Measurements from ENCODE around the gene BMPR1A. TPM values are rescaled to one million over a fixed set of nuclear protein-coding genes. Genes with fewer than 3 reads are reported as not detected.

The BMPR1A gene
- total and polyA plus RNA-seq, 10 of the 15 experiments (the other 5 are each of a cell fraction or from before 2014, with no cell fraction given): 2.3 to 22.7 (median 13.1) TPM

DNA sequence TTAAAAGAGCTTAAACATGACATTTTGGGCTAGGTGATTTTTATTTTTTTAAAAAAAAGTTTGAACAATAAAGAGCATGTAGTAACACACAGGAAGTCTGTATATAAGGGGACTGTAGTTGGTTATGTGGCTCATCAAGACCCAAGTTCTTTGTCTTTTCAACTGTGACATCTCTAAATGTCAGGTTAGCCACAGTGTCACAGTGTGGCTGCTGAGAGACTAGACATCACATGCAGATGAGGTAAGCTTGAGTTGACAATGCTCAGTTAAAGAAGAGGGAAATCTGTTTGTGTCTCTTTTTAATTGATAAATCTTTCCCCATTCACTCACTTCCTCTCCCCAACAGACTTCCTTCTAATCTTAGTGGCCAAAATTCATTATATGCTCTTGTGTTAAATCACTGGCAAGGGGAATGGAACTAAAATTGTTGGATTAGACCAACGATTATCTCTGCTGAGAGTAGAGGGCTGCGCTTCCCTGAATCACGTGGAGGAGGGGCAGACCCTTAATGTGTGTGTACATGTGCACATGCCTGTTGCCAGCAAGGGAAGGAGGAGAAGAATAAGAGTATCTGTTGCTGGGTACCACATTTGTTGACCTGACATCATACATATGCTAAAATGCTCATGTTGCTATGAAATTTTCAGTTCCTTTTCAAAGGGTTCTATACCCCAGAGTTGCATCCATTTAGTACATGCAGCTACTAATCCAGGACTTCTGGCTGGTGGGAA, 122.7 kb downstream of the BMPR1A start (continued):
- TF ChIP-seq IRF4 (IDR thresholded peaks at IDR 0.05; ENCODE audit: low read depth, low read length) (no peak), SREBF1 (IDR thresholded peaks at IDR 0.05; ENCODE audit: low read length) (no peak), EED (IDR thresholded peaks at IDR 0.05; ENCODE audit: low read depth) (no peak), YY1 (IDR thresholded peaks at IDR 0.05; ENCODE audit: low read depth, low read length) (no peak), CHD1 (IDR thresholded peaks at IDR 0.05; ENCODE audit: low read depth, low read length) (no peak), JUNB (IDR thresholded peaks at IDR 0.05) (no peak), RB1 (IDR thresholded peaks at IDR 0.05; ENCODE audit: borderline replicate concordance) (no peak), POLR2AphosphoS5 (IDR thresholded peaks at IDR 0.05; ENCODE audit: low read length) (no peak), RCOR1 (conservative IDR thresholded peaks at IDR 0.05; ENCODE audit: low read depth, low read length) (no peak), ATF7 (IDR thresholded peaks at IDR 0.05; ENCODE audit: low read depth) (peak; percentile 69), MEF2A (IDR thresholded peaks at IDR 0.05; ENCODE audit: insufficient read depth, low read depth, low read length) (no peak), ASH2L (IDR thresholded peaks at IDR 0.05; ENCODE audit: borderline replicate concordance, low read depth) (no peak), EZH2 (IDR thresholded peaks at IDR 0.05; ENCODE audit: borderline replicate concordance, control insufficient read depth, low read depth, low read length) (no peak)
- TF ChIP-seq, protein P1, sequence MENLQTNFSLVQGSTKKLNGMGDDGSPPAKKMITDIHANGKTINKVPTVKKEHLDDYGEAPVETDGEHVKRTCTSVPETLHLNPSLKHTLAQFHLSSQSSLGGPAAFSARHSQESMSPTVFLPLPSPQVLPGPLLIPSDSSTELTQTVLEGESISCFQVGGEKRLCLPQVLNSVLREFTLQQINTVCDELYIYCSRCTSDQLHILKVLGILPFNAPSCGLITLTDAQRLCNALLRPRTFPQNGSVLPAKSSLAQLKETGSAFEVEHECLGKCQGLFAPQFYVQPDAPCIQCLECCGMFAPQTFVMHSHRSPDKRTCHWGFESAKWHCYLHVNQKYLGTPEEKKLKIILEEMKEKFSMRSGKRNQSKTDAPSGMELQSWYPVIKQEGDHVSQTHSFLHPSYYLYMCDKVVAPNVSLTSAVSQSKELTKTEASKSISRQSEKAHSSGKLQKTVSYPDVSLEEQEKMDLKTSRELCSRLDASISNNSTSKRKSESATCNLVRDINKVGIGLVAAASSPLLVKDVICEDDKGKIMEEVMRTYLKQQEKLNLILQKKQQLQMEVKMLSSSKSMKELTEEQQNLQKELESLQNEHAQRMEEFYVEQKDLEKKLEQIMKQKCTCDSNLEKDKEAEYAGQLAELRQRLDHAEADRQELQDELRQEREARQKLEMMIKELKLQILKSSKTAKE (IDR thresholded peaks at IDR 0.05; ENCODE audit: low read depth, poor library complexity, severe bottlenecking): peak; percentile 69
- TF ChIP-seq, protein P2, sequence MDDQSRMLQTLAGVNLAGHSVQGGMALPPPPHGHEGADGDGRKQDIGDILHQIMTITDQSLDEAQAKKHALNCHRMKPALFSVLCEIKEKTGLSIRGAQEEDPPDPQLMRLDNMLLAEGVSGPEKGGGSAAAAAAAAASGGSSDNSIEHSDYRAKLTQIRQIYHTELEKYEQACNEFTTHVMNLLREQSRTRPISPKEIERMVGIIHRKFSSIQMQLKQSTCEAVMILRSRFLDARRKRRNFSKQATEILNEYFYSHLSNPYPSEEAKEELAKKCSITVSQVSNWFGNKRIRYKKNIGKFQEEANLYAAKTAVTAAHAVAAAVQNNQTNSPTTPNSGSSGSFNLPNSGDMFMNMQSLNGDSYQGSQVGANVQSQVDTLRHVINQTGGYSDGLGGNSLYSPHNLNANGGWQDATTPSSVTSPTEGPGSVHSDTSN (IDR thresholded peaks at IDR 0.05; ENCODE audit: insufficient replicate concordance, low read depth, low read length): no peak
- TF ChIP-seq, protein P3, sequence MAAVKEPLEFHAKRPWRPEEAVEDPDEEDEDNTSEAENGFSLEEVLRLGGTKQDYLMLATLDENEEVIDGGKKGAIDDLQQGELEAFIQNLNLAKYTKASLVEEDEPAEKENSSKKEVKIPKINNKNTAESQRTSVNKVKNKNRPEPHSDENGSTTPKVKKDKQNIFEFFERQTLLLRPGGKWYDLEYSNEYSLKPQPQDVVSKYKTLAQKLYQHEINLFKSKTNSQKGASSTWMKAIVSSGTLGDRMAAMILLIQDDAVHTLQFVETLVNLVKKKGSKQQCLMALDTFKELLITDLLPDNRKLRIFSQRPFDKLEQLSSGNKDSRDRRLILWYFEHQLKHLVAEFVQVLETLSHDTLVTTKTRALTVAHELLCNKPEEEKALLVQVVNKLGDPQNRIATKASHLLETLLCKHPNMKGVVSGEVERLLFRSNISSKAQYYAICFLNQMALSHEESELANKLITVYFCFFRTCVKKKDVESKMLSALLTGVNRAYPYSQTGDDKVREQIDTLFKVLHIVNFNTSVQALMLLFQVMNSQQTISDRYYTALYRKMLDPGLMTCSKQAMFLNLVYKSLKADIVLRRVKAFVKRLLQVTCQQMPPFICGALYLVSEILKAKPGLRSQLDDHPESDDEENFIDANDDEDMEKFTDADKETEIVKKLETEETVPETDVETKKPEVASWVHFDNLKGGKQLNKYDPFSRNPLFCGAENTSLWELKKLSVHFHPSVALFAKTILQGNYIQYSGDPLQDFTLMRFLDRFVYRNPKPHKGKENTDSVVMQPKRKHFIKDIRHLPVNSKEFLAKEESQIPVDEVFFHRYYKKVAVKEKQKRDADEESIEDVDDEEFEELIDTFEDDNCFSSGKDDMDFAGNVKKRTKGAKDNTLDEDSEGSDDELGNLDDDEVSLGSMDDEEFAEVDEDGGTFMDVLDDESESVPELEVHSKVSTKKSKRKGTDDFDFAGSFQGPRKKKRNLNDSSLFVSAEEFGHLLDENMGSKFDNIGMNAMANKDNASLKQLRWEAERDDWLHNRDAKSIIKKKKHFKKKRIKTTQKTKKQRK (IDR thresholded peaks at IDR 0.05; ENCODE audit: low read depth, low read length): no peak
- TF ChIP-seq, protein P4, sequence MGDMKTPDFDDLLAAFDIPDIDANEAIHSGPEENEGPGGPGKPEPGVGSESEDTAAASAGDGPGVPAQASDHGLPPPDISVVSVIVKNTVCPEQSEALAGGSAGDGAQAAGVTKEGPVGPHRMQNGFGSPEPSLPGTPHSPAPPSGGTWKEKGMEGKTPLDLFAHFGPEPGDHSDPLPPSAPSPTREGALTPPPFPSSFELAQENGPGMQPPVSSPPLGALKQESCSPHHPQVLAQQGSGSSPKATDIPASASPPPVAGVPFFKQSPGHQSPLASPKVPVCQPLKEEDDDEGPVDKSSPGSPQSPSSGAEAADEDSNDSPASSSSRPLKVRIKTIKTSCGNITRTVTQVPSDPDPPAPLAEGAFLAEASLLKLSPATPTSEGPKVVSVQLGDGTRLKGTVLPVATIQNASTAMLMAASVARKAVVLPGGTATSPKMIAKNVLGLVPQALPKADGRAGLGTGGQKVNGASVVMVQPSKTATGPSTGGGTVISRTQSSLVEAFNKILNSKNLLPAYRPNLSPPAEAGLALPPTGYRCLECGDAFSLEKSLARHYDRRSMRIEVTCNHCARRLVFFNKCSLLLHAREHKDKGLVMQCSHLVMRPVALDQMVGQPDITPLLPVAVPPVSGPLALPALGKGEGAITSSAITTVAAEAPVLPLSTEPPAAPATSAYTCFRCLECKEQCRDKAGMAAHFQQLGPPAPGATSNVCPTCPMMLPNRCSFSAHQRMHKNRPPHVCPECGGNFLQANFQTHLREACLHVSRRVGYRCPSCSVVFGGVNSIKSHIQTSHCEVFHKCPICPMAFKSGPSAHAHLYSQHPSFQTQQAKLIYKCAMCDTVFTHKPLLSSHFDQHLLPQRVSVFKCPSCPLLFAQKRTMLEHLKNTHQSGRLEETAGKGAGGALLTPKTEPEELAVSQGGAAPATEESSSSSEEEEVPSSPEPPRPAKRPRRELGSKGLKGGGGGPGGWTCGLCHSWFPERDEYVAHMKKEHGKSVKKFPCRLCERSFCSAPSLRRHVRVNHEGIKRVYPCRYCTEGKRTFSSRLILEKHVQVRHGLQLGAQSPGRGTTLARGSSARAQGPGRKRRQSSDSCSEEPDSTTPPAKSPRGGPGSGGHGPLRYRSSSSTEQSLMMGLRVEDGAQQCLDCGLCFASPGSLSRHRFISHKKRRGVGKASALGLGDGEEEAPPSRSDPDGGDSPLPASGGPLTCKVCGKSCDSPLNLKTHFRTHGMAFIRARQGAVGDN (IDR thresholded peaks at IDR 0.05): 0 out of 2 replicates have a peak, but pooled peaks have one; percentile 19
- TF ChIP-seq, protein P5, sequence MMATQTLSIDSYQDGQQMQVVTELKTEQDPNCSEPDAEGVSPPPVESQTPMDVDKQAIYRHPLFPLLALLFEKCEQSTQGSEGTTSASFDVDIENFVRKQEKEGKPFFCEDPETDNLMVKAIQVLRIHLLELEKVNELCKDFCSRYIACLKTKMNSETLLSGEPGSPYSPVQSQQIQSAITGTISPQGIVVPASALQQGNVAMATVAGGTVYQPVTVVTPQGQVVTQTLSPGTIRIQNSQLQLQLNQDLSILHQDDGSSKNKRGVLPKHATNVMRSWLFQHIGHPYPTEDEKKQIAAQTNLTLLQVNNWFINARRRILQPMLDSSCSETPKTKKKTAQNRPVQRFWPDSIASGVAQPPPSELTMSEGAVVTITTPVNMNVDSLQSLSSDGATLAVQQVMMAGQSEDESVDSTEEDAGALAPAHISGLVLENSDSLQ (IDR thresholded peaks at IDR 0.05): peak; percentile 29; the same call in 1 of the 2 replicates

Data from GM12878 (cell line).